ENCODE results near the gene PTPRN2.

DNA sequence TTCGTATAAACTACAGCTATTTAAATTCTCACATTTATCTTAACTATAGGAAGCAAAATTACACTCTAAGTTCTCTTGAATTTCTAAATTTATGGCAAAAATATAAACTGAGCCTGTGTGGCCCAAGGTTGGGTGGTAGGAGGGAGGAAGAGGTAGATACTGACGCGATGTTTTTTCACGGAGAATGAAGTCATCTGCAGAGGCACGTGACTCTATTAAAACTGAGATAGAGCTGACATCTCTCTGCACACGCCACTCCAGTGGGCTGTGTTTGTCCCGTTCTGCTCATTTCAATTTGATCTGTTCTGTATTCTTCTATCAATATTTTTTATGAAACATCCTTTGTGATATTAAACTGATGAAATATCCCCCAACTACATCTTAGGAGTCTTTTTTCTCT is 964.1 kb downstream of the PTPRN2 start:
- no peak for TF ChIP-seq EZH2 (IDR thresholded peaks at IDR 0.05; ENCODE audit: low read depth)
- TF ChIP-seq, protein P1, sequence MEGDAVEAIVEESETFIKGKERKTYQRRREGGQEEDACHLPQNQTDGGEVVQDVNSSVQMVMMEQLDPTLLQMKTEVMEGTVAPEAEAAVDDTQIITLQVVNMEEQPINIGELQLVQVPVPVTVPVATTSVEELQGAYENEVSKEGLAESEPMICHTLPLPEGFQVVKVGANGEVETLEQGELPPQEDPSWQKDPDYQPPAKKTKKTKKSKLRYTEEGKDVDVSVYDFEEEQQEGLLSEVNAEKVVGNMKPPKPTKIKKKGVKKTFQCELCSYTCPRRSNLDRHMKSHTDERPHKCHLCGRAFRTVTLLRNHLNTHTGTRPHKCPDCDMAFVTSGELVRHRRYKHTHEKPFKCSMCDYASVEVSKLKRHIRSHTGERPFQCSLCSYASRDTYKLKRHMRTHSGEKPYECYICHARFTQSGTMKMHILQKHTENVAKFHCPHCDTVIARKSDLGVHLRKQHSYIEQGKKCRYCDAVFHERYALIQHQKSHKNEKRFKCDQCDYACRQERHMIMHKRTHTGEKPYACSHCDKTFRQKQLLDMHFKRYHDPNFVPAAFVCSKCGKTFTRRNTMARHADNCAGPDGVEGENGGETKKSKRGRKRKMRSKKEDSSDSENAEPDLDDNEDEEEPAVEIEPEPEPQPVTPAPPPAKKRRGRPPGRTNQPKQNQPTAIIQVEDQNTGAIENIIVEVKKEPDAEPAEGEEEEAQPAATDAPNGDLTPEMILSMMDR (conservative IDR thresholded peaks at IDR 0.05) = no peak

Data from PC-9 (cell line).